HL-60 (cell line): ENCODE data around the gene PANX3.

Experiments
- DNase-seq, 2 experiments: peaks; one replicate each; pipeline ENCODE4 v3.0.0-alpha.2; 2010 to 2020; ENCODE audit warnings: low read depth in 1 of 2, low spot score in 1 of 2
- H3K27ac ChIP-seq: fragments of 250-450 bp; sonication (Bioruptor Pico); replicated peaks from 2 replicates; pipeline ENCODE4 v1.5.1; 2020; ENCODE audit warnings: mild to moderate bottlenecking, moderate library complexity
- H3K27me3 ChIP-seq: fragments of 250-450 bp; sonication (Bioruptor Pico); 2 replicates; pipeline ENCODE4 v1.5.1; 2021; ENCODE audit warnings: mild to moderate bottlenecking, moderate library complexity; ENCODE audit not compliant: insufficient read depth, poor library complexity, severe bottlenecking
- H3K4me3 ChIP-seq: replicated peaks from 2 replicates; pipeline ENCODE4 v1.5.1; 2011; ENCODE audit warnings: mild to moderate bottlenecking, control low read depth, low read length; ENCODE audit not compliant: insufficient read depth
- CTCF ChIP-seq: IDR thresholded peaks from one replicate; pipeline ENCODE4 v1.5.1; 2011; ENCODE audit warnings: low read length, control low read depth, inconsistent platforms; ENCODE audit not compliant: insufficient read depth
- GABPA ChIP-seq: IDR thresholded peaks from 2 replicates; pipeline ENCODE4 v1.6.1; 2012; ENCODE audit warnings: low read depth
- POLR2AphosphoS5 ChIP-seq: IDR thresholded peaks from 2 replicates; pipeline ENCODE4 v1.6.1; 2012; ENCODE audit warnings: low read depth
- REST ChIP-seq: IDR thresholded peaks from 2 replicates; pipeline ENCODE4 v1.6.1; 2012; ENCODE audit warnings: low read depth; ENCODE audit not compliant: insufficient replicate concordance
- SPI1 ChIP-seq: IDR thresholded peaks from 2 replicates; pipeline ENCODE4 v1.6.1; 2012; ENCODE audit warnings: low read depth, mild to moderate bottlenecking, borderline replicate concordance

The PANX3 gene

DNA sequence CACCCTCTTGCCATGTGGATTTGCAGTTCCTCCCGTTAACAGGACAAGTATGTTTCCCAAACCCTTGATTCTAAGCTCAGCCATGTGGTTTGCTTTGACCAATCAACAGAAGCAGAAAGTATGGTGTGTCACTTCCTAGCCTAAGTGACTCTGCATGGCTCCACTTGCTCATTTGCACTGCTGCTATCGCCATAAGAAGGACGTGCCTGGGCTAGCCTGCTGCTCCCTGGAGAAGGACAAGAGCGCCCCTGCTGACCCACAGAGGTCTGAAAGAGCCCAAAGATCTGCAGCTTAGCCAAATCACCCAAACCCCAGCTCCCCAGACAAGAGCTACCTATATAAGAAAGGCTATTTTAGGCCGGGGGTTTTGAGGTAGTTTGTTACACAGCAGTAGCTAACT is 29.4 kb downstream of the PANX3 start:
- no peak overlapping the region for H3K4me3 ChIP-seq
- no peaks in the 10 kb centered on the region for H3K27me3 ChIP-seq
- no peak for DNase-seq
- TF ChIP-seq CTCF (no peak), REST (no peak), GABPA (no peak), SPI1 (no peak), POLR2AphosphoS5 (no peak)
- H3K27ac ChIP-seq: no peak overlapping the region

DNA sequence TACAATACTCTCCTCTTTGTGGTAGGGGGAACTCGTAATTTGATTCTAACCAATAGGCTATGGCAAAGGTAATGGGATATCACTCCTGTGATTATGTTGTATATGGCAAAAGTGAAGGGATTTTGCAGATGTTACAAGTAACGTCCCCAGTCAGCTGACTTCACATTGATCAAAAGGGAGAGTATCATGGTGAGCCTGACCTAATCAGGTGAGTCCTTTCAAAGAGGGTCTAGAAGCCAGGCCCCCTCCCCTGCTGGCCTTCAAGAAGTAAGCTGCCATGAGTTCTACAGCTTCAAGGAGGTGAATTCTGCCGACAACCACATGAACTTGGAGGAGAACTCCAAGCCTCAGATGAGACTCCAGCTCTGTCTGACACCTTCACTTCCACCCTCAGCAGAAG is 31.4 kb downstream of the PANX3 start:
- DNase-seq: no peak
- Histone ChIP-seq H3K4me3 (no peak overlapping the region), H3K27me3 (no peaks in the 10 kb centered on the region), H3K27ac (no peak overlapping the region)
- TF ChIP-seq SPI1 (no peak), GABPA (no peak), POLR2AphosphoS5 (no peak), REST (no peak), CTCF (no peak)

DNA sequence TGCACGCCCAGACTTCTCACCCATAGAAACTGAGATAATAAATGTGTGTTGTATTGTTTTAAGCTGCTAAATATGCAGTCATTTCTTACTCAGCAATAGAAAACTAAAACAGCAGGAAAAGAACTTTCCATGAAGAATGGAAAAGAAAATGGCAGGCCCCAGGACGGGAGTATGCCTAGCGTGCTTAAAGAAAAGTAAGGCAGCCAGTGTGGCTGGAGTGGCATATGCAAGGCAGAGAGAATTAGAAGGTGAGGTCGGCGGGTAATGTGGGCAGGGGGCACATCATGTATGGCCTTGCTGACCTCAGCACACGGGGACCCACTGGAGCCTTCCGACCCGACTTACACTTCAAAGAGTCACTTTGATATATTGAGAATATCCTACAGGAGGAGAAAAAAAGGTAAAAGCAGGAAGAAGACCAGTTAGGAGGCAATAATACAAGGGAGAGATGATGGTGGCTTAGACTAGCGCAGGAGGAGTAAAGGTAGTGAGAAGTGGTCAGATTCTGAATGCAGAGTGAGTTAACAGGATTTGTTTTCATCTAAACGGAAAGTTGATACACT is 31.9 kb downstream of the PANX3 start:
- H3K27me3 ChIP-seq: no peaks in the 10 kb centered on the region
- no peak overlapping the region for H3K27ac ChIP-seq
- H3K4me3 ChIP-seq: no peak overlapping the region
- DNase-seq: no peak
- TF ChIP-seq SPI1 (no peak), GABPA (no peak), REST (no peak), POLR2AphosphoS5 (no peak), CTCF (no peak)
